IMR-90 (cell line): ENCODE results near the gene ESR1. TPM values are rescaled to one million over a fixed set of nuclear protein-coding genes. Genes with fewer than 3 reads are reported as not detected.

Source experiments
- ATAC-seq: fragments of 200-7000 bp; cut with Tn5 transposase; 2 replicates; pipeline ENCODE4 v1.9.1; 2020; ENCODE audit warnings: low read depth, mild to moderate bottlenecking, moderate library complexity
- BruUV-seq: library from RNA; stranded (reverse); fragments of 400-500 nt; replicated peaks from 2 replicates; lab custom pipeline; 2021; lab: Mats Ljungman, UMichigan
- CTCF ChIA-PET: fragments of 300-600 bp; formaldehyde crosslinking; extraction: SDS; loops from one replicate; lab custom pipeline; 2021; ENCODE audit warnings: antibody characterized with exemption; lab: Yijun Ruan, JAX
- POLR2A ChIA-PET: fragments of 300-600 bp; sonication (Branson Sonifier 250); formaldehyde crosslinking; loops from one replicate; lab custom pipeline; 2022; ENCODE audit warnings: antibody characterized with exemption; ENCODE audit not compliant: unreplicated experiment; lab: Charles Lee
- DNase-seq: peaks from one replicate; pipeline ENCODE4 v3.0.0; 2013
- H2AFZ ChIP-seq: replicated peaks from 2 replicates; pipeline ENCODE3; 2013; ENCODE audit warnings: low read length, mild to moderate bottlenecking; ENCODE audit not compliant: poor library complexity
- H2AK5ac ChIP-seq: 2 replicates; pipeline ENCODE4 v1.6.1; 2013; ENCODE audit warnings: low read depth, low read length, inconsistent platforms
- H2AK9ac ChIP-seq: replicated peaks from 2 replicates; pipeline ENCODE3; 2013; ENCODE audit warnings: mild to moderate bottlenecking, low read depth, low read length, moderate library complexity; ENCODE audit not compliant: poor library complexity
- H2BK120ac ChIP-seq: 2 replicates; pipeline ENCODE4 v1.6.1; 2013; ENCODE audit warnings: low read depth, low read length, inconsistent platforms
- H2BK15ac ChIP-seq: 3 replicates; pipeline ENCODE4 v1.6.1; 2013; ENCODE audit warnings: low read depth, low read length, inconsistent platforms
- H2BK20ac ChIP-seq: 2 replicates; pipeline ENCODE4 v1.6.1; 2013; ENCODE audit warnings: low read depth, mild to moderate bottlenecking, inconsistent platforms, low read length, moderate library complexity
- H2BK5ac ChIP-seq: 2 replicates; pipeline ENCODE4 v1.6.1; 2013; ENCODE audit warnings: mild to moderate bottlenecking, low read depth, low read length, inconsistent platforms; ENCODE audit not compliant: poor library complexity, severe bottlenecking
- H3K14ac ChIP-seq: replicated peaks from 2 replicates; pipeline ENCODE4 v1.6.1; 2013; ENCODE audit warnings: low read depth, low read length, inconsistent platforms
- H3K18ac ChIP-seq: 2 replicates; pipeline ENCODE4 v1.6.1; 2013; ENCODE audit warnings: low read depth, low read length, control low read depth
- H3K23ac ChIP-seq: 2 replicates; pipeline ENCODE4 v1.6.1; 2013; ENCODE audit warnings: low read depth, low read length, inconsistent platforms
- H3K27ac ChIP-seq: 2 replicates; pipeline ENCODE4 v1.5.1; 2013; ENCODE audit warnings: mild to moderate bottlenecking, control low read depth, low read length; ENCODE audit not compliant: insufficient read depth
- H3K27me3 ChIP-seq: 2 replicates; pipeline ENCODE4 v1.6.1; 2013; ENCODE audit warnings: low read length; ENCODE audit not compliant: control insufficient read depth, insufficient read depth
- H3K36me3 ChIP-seq: 2 replicates; pipeline ENCODE4 v1.6.1; 2013; ENCODE audit warnings: low read length, mixed read lengths; ENCODE audit not compliant: control insufficient read depth, insufficient read depth
- H3K4ac ChIP-seq: 2 replicates; pipeline ENCODE4 v1.6.1; 2013; ENCODE audit warnings: low read depth, low read length, inconsistent platforms
- H3K4me1 ChIP-seq: 2 replicates; pipeline ENCODE4 v1.6.1; 2013; ENCODE audit warnings: low read length, mixed read lengths; ENCODE audit not compliant: control insufficient read depth, insufficient read depth
- H3K4me2 ChIP-seq: 2 replicates; pipeline ENCODE4 v1.6.1; 2013; ENCODE audit warnings: low read depth, mild to moderate bottlenecking, control low read depth, low read length, moderate library complexity
- H3K4me3 ChIP-seq: 2 replicates; pipeline ENCODE4 v1.5.1; 2013; ENCODE audit warnings: low read depth, mild to moderate bottlenecking, control low read depth, low read length, moderate library complexity; ENCODE audit not compliant: insufficient read depth
- H3K56ac ChIP-seq: 2 replicates; pipeline ENCODE4 v1.6.1; 2013; ENCODE audit warnings: low read length, inconsistent platforms; ENCODE audit not compliant: insufficient read depth; ENCODE audit errors: extremely low read depth
- H3K79me1 ChIP-seq, 2 experiments: 2 replicates each; pipeline ENCODE4 v1.6.1; 2013; ENCODE audit warnings: low read length in 2 of 2, inconsistent platforms in 1 of 2, low read depth in 1 of 2
- H3K9ac ChIP-seq: 2 replicates; pipeline ENCODE4 v1.6.1; 2013; ENCODE audit warnings: low read depth, low read length, control low read depth
- H3K9me1 ChIP-seq: 2 replicates; pipeline ENCODE4 v1.6.1; 2013; ENCODE audit warnings: low read length, inconsistent platforms; ENCODE audit not compliant: insufficient read depth
- H3K9me3 ChIP-seq: 2 replicates; pipeline ENCODE4 v1.6.1; 2013; ENCODE audit warnings: low read length; ENCODE audit not compliant: control insufficient read depth, insufficient read depth
- H4K20me1 ChIP-seq: 2 replicates; pipeline ENCODE4 v1.6.1; 2013; ENCODE audit warnings: low read length, inconsistent platforms; ENCODE audit not compliant: insufficient read depth
- H4K5ac ChIP-seq: 2 replicates; pipeline ENCODE4 v1.6.1; 2013; ENCODE audit warnings: mild to moderate bottlenecking, low read depth, low read length, control low read depth
- H4K8ac ChIP-seq, 2 experiments: 2 replicates each; pipeline ENCODE4 v1.6.1; 2013; ENCODE audit warnings: low read depth in 2 of 2, low read length in 2 of 2, control low read depth in 1 of 2, inconsistent platforms in 1 of 2
- H4K91ac ChIP-seq: 2 replicates; pipeline ENCODE4 v1.6.1; 2013; ENCODE audit warnings: low read depth, low read length, inconsistent platforms; ENCODE audit not compliant: insufficient read depth
- BHLHE40 ChIP-seq: fragments of 150-350 bp; IDR thresholded peaks from 2 replicates; pipeline ENCODE4 v1.6.1; 2016; ENCODE audit warnings: mild to moderate bottlenecking, low read depth, low read length
- CHD1 ChIP-seq: IDR thresholded peaks from 2 replicates; pipeline ENCODE4 v1.6.1; 2012; ENCODE audit warnings: low read depth, low read length, improper control_type of control experiment
- CTCF ChIP-seq: conservative IDR thresholded peaks from 2 replicates; pipeline ENCODE4 v1.5.1; 2012; ENCODE audit warnings: mild to moderate bottlenecking, low read depth, low read length, improper control_type of control experiment
- ELK1 ChIP-seq: fragments of 150-350 bp; IDR thresholded peaks from 2 replicates; pipeline ENCODE4 v1.6.1; 2016; ENCODE audit warnings: low read depth, mild to moderate bottlenecking, low read length, moderate library complexity, borderline replicate concordance
- FOS ChIP-seq: fragments of 150-350 bp; IDR thresholded peaks from 2 replicates; pipeline ENCODE4 v1.6.1; 2016; ENCODE audit warnings: low read depth, low read length
- MAFK ChIP-seq: IDR thresholded peaks from 2 replicates; pipeline ENCODE4 v1.6.1; 2012; ENCODE audit warnings: low read depth, low read length, improper control_type of control experiment
- MAZ ChIP-seq: IDR thresholded peaks from 2 replicates; pipeline ENCODE4 v1.6.1; 2012; ENCODE audit warnings: low read depth, mild to moderate bottlenecking, low read length, improper control_type of control experiment, moderate library complexity, borderline replicate concordance
- NFE2L2 ChIP-seq: fragments of 150-350 bp; IDR thresholded peaks from 2 replicates; pipeline ENCODE4 v1.6.1; 2016; ENCODE audit warnings: low read depth, mild to moderate bottlenecking, low read length
- POLR2A ChIP-seq: IDR thresholded peaks from 2 replicates; pipeline ENCODE4 v1.6.1; 2012; ENCODE audit warnings: mild to moderate bottlenecking, low read depth, low read length
- RAD21 ChIP-seq: IDR thresholded peaks from 2 replicates; pipeline ENCODE4 v1.6.1; 2012; ENCODE audit warnings: low read length, improper control_type of control experiment
- USF2 ChIP-seq: fragments of 150-350 bp; IDR thresholded peaks from 2 replicates; pipeline ENCODE4 v1.6.1; 2017; ENCODE audit warnings: mild to moderate bottlenecking, antibody characterized with exemption, low read length, low read depth
- WGBS, 2 experiments: methylation state at CpG; one replicate each; pipeline versions ENCODE4 v1.1.5 to v1.1.7; 2013; ENCODE audit warnings: missing lambda C conversion rate in 2 of 2; ENCODE audit not compliant: insufficient read length in 1 of 2; ENCODE audit errors: extremely low coverage in 2 of 2; 5-methylcytosine and 5-hydroxymethylcytosine counted together
- dilution Hi-C: fragments of 300-500 bp; cut with HindIII; formaldehyde crosslinking; loops from one replicate; pipeline ENCODE4 v1.14.3; 2018; ENCODE audit warnings: low sequenced_read_pairs; ENCODE audit not compliant: unreplicated experiment
- in situ Hi-C: fragments of 300-500 bp; cut with MboI; formaldehyde crosslinking; loops from 3 replicates; pipeline ENCODE4 v1.14.3; 2019; ENCODE audit warnings: low sequenced_read_pairs, inconsistent platforms, mixed read lengths
- intact Hi-C: fragments of 100-400 bp; cut with micrococcal nuclease; formaldehyde crosslinking; loops from 2 replicates; pipeline ENCODE4 v1.10.0; 2022
- polyA plus RNA-seq, 3 experiments: library from polyadenylated mRNA; depleted of rRNA; stranded (reverse); fragments of >200 nt; gene quantifications; 2 replicates each; pipeline ENCODE4 v1.2.3, GENCODE V29; 2012; ENCODE audit warnings: low replicate concordance in 1 of 3
- total RNA-seq: library from RNA; depleted of rRNA; stranded (reverse); fragments of >200 nt; gene quantifications from 2 replicates; pipeline ENCODE4 v1.2.3, GENCODE V29; 2012

ESR1 gene
- total and polyA plus RNA-seq, 2 of the 4 experiments (the other 2 are of a cell fraction), result not detected

GRCh38 chr6:151862461-151862860 is 55.0 kb downstream of the ESR1 start:
- Histone ChIP-seq H3K18ac (no peak overlapping the region), H2BK15ac (no peak overlapping the region), H3K27me3 (no peaks in the 10 kb centered on the region), H2AK9ac (no peak overlapping the region), H2BK5ac (no peak overlapping the region), H2BK120ac (no peak overlapping the region), H3K56ac (no peak overlapping the region), H3K14ac (no peak overlapping the region), H3K9me1 (no peaks in the 10 kb centered on the region), H4K20me1 (no peaks in the 10 kb centered on the region), H3K9me3 (peaks cover 6% of the 10 kb centered on the region; the same call in 1 of the 2 replicates), H3K4me2 (no peak overlapping the region), H3K4me1 (no peaks in the 10 kb centered on the region), H3K4ac (no peak overlapping the region), H3K27ac (no peak overlapping the region), H3K4me3 (no peak overlapping the region), H3K79me1 (no peaks in the 10 kb centered on the region), H2BK20ac (no peak overlapping the region), H2AK5ac (no peak overlapping the region), H3K9ac (no peak overlapping the region), H3K23ac (no peak overlapping the region), H4K5ac (no peak overlapping the region), H4K91ac (no peak overlapping the region), H3K36me3 (no peaks in the 10 kb centered on the region), H2AFZ (no peak overlapping the region), H4K8ac (no peak overlapping the region)
- BruUV-seq, result no TSS peak
- intact Hi-C loops (no loop called here), in situ Hi-C loops (no loop called here), dilution Hi-C loops (no loop called here)
- ChIA-PET POLR2A (no interaction called here), CTCF (no interaction called here)
- DNase-seq (no peak), ATAC-seq (no peak)
- TF ChIP-seq POLR2A (no peak), BHLHE40 (no peak), MAFK (no peak), FOS (no peak), MAZ (no peak), CTCF (no peak), CHD1 (no peak), USF2 (no peak), RAD21 (no peak), ELK1 (no peak), NFE2L2 (no peak)
- WGBS, 2 experiments, result no CpG with 5 or more reads among the region's 3 CpGs
